OCI-LY7 (cell line): ENCODE data around the gene FAM120A.

Experiments
- EZH2phosphoT487 ChIP-seq: fragments of 200-600 bp; sonication (generic); IDR thresholded peaks from 2 replicates; pipeline ENCODE4 v1.6.1; 2018; ENCODE audit warnings: low read depth, borderline replicate concordance, mild to moderate bottlenecking, mixed run types, antibody characterized with exemption, low read length, moderate library complexity, mixed read lengths
- TF ChIP-seq, protein P1 (sequence below): fragments of 200-600 bp; sonication (generic); conservative IDR thresholded peaks from 2 replicates; pipeline ENCODE4 v1.5.1; 2014; ENCODE audit warnings: mild to moderate bottlenecking, antibody characterized with exemption, low read length, moderate library complexity, mixed read lengths

DNA sequence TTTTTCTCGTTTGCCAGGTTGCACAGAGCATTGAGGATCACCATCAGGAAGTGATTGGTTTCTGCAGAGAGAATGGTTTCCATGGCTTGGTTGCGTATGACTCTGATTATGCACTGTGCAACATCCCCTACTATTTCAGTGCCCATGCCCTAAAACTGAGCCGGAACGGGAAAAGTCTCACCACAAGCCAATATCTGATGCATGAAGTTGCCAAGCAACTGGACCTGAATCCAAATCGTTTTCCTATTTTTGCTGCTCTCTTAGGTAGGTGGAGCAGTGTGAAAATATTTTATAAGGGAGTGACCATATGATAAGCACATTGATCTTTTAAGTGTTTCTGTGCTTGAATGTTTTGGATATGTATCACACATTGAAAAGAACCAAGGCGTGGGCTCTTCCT, 19.6 kb downstream of the FAM120A start:
- no peak for TF ChIP-seq EZH2phosphoT487
- TF ChIP-seq, protein P1, sequence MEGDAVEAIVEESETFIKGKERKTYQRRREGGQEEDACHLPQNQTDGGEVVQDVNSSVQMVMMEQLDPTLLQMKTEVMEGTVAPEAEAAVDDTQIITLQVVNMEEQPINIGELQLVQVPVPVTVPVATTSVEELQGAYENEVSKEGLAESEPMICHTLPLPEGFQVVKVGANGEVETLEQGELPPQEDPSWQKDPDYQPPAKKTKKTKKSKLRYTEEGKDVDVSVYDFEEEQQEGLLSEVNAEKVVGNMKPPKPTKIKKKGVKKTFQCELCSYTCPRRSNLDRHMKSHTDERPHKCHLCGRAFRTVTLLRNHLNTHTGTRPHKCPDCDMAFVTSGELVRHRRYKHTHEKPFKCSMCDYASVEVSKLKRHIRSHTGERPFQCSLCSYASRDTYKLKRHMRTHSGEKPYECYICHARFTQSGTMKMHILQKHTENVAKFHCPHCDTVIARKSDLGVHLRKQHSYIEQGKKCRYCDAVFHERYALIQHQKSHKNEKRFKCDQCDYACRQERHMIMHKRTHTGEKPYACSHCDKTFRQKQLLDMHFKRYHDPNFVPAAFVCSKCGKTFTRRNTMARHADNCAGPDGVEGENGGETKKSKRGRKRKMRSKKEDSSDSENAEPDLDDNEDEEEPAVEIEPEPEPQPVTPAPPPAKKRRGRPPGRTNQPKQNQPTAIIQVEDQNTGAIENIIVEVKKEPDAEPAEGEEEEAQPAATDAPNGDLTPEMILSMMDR = no peak
